MM.1S (cell line): ENCODE measurements around the gene PSD2.

Experiments used
- DNase-seq: peaks from one replicate; pipeline ENCODE4 v3.0.0-alpha.2; 2015
- H2AFZ ChIP-seq: fragments of 300-600 bp; sonication (generic); 2 replicates; pipeline ENCODE4 v1.6.0; 2016; ENCODE audit warnings: antibody characterized with exemption, low read length
- H3F3A ChIP-seq: fragments of 300-600 bp; sonication (generic); 2 replicates; pipeline ENCODE4 v1.6.1; 2016; ENCODE audit warnings: mild to moderate bottlenecking, antibody characterized with exemption, low read length, moderate library complexity, mixed read lengths; ENCODE audit not compliant: insufficient read depth
- H3K27ac ChIP-seq: fragments of 300-600 bp; sonication (generic); 2 replicates; pipeline ENCODE4 v1.5.1; 2016; ENCODE audit warnings: mild to moderate bottlenecking, low read length
- H3K27me3 ChIP-seq: fragments of 300-600 bp; sonication (generic); replicated peaks from 2 replicates; pipeline ENCODE4 v1.6.0; 2016; ENCODE audit warnings: low read length; ENCODE audit not compliant: insufficient read depth
- H3K36me3 ChIP-seq: fragments of 300-600 bp; sonication (generic); replicated peaks from 2 replicates; pipeline ENCODE4 v1.6.1; 2016; ENCODE audit warnings: mild to moderate bottlenecking, low read length, mixed read lengths; ENCODE audit not compliant: insufficient read depth
- H3K4me1 ChIP-seq: fragments of 300-600 bp; sonication (generic); 2 replicates; pipeline ENCODE4 v1.6.1; 2016; ENCODE audit warnings: low read length, mixed read lengths
- H3K4me2 ChIP-seq: fragments of 300-600 bp; sonication (generic); 2 replicates; pipeline ENCODE4 v1.6.0; 2016; ENCODE audit warnings: low read depth, low read length
- H3K4me3 ChIP-seq: fragments of 300-600 bp; sonication (generic); 2 replicates; pipeline ENCODE4 v1.5.1; 2016; ENCODE audit warnings: low read length, mixed read lengths
- H3K79me2 ChIP-seq: fragments of 300-600 bp; sonication (generic); 2 replicates; pipeline ENCODE4 v1.6.1; 2016; ENCODE audit warnings: mixed run types, low read length, mixed read lengths
- H3K9ac ChIP-seq: fragments of 300-600 bp; sonication (generic); 2 replicates; pipeline ENCODE4 v1.6.1; 2016; ENCODE audit warnings: low read length, mixed read lengths
- H3K9me2 ChIP-seq: fragments of 300-600 bp; sonication (generic); replicated peaks from 2 replicates; pipeline ENCODE4 v1.6.1; 2016; ENCODE audit warnings: mild to moderate bottlenecking, low read length, mixed read lengths; ENCODE audit not compliant: insufficient read depth
- H3K9me3 ChIP-seq: fragments of 300-600 bp; sonication (generic); replicated peaks from 2 replicates; pipeline ENCODE4 v1.6.1; 2016; ENCODE audit warnings: mild to moderate bottlenecking, low read length, mixed read lengths; ENCODE audit not compliant: insufficient read depth
- H4K20me1 ChIP-seq: fragments of 300-600 bp; sonication (generic); 2 replicates; pipeline ENCODE4 v1.6.1; 2016; ENCODE audit warnings: mild to moderate bottlenecking, low read length, moderate library complexity, mixed read lengths; ENCODE audit not compliant: insufficient read depth
- CTCF ChIP-seq: fragments of 300-600 bp; sonication (generic); IDR thresholded peaks from 2 replicates; pipeline ENCODE4 v1.5.1; 2016; ENCODE audit warnings: antibody characterized with exemption, low read length, mixed read lengths
- EZH2 ChIP-seq: fragments of 300-600 bp; sonication (generic); optimal IDR thresholded peaks from 2 replicates; pipeline ENCODE3; 2017; ENCODE audit warnings: low read depth, mild to moderate bottlenecking, antibody characterized with exemption, low read length, mixed read lengths
- EZH2phosphoT487 ChIP-seq: fragments of 300-600 bp; sonication (generic); IDR thresholded peaks from 2 replicates; pipeline ENCODE4 v1.6.1; 2018; ENCODE audit warnings: antibody characterized with exemption, low read length

The PSD2 gene

GRCh38 chr5:139808481-139809330, 13.1 kb downstream of the PSD2 start:
- Histone ChIP-seq H3K27me3 (peaks cover 70% of the 10 kb centered on the region), H3K4me3 (no peak overlapping the region)
- peak; percentile 39 for DNase-seq

GRCh38 chr5:139809331-139809810, 13.8 kb downstream of the PSD2 start:
- no peaks in the 10 kb centered on the region for H3K9me3 ChIP-seq
- no peaks in the 10 kb centered on the region for H3K9me2 ChIP-seq
- H3K79me2 ChIP-seq = no peaks in the 10 kb centered on the region
- H3K4me3 ChIP-seq = no peak overlapping the region
- no peaks in the 10 kb centered on the region for H4K20me1 ChIP-seq
- H3K4me1 ChIP-seq = no peaks in the 10 kb centered on the region
- no peak overlapping the region for H3K27ac ChIP-seq
- TF ChIP-seq EZH2phosphoT487 (no peak), EZH2 (no peak), CTCF (no peak)
- no peaks in the 10 kb centered on the region for H3F3A ChIP-seq
- no peaks in the 10 kb centered on the region for H3K36me3 ChIP-seq
- no peak overlapping the region for H3K4me2 ChIP-seq
- H3K9ac ChIP-seq = no peak overlapping the region
- no peak overlapping the region for H2AFZ ChIP-seq
- peaks cover 77% of the 10 kb centered on the region for H3K27me3 ChIP-seq
- DNase-seq = no peak

More at GRCh38 chr5:139808481-139809330, 13.1 kb downstream of the PSD2 start:
- Histone ChIP-seq H3K4me2 (no peak overlapping the region), H4K20me1 (no peaks in the 10 kb centered on the region), H3K9me3 (no peaks in the 10 kb centered on the region), H3K27ac (no peak overlapping the region), H3K9me2 (no peaks in the 10 kb centered on the region), H3F3A (no peaks in the 10 kb centered on the region), H3K36me3 (no peaks in the 10 kb centered on the region), H2AFZ (no peak overlapping the region), H3K4me1 (no peaks in the 10 kb centered on the region), H3K79me2 (no peaks in the 10 kb centered on the region), H3K9ac (no peak overlapping the region)
- TF ChIP-seq CTCF = no peak
- TF ChIP-seq EZH2phosphoT487 = no peak
- TF ChIP-seq EZH2 = no peak

- TF ChIP-seq EZH2phosphoT487 = no peak
- no peak for TF ChIP-seq EZH2
- TF ChIP-seq CTCF = no peak
- H3K9me2 ChIP-seq = no peaks in the 10 kb centered on the region
- peaks cover 88% of the 10 kb centered on the region for H3K27me3 ChIP-seq
- H3K9ac ChIP-seq = no peak overlapping the region
- no peak overlapping the region for H3K27ac ChIP-seq
- no peak for DNase-seq
- no peak overlapping the region for H3K4me3 ChIP-seq
- no peak overlapping the region for H3K4me2 ChIP-seq
- no peaks in the 10 kb centered on the region for H3K79me2 ChIP-seq
- H2AFZ ChIP-seq = no peak overlapping the region
- H3F3A ChIP-seq = no peaks in the 10 kb centered on the region
- H3K36me3 ChIP-seq = no peaks in the 10 kb centered on the region
- no peaks in the 10 kb centered on the region for H3K4me1 ChIP-seq
- no peaks in the 10 kb centered on the region for H4K20me1 ChIP-seq
- H3K9me3 ChIP-seq = no peaks in the 10 kb centered on the region
Measured at GRCh38 chr5:139810341-139811273, 15.0 kb downstream of the PSD2 start.
